Measurements from ENCODE around the gene APLP2. TPM values are rescaled to one million over a fixed set of nuclear protein-coding genes. Genes with fewer than 3 reads are reported as not detected.
"Not testable (repeated sequence)": the region's sequence is repeated elsewhere in the genome, so short reads cannot be mapped to it uniquely, and the experiment has no call there.

The APLP2 gene
- polyA plus RNA-seq, 4 donors = 230 to 504 (median 454) TPM

GRCh38 chr11:130088919-130089673, 19.4 kb downstream of the APLP2 start:
- DNase-seq (ENCODE audit: low read depth in 4 of 4, low spot score in 3 of 4) = no peak

GRCh38 chr11:130089674-130090073, 20.0 kb downstream of the APLP2 start:
- DNase-seq (ENCODE audit: low read depth in 4 of 4, low spot score in 3 of 4) = no peak

- not testable (repeated sequence) for DNase-seq (ENCODE audit: low read depth in 4 of 4, low spot score in 3 of 4)
These were observed 20.8 kb downstream of the APLP2 start for GRCh38 chr11:130090517-130090916.

GRCh38 chr11:130091169-130091568, 21.5 kb downstream of the APLP2 start:
- not testable (repeated sequence) for DNase-seq (ENCODE audit: low read depth in 4 of 4, low spot score in 3 of 4)

GRCh38 chr11:130092661-130093060, 23.0 kb downstream of the APLP2 start:
- DNase-seq (ENCODE audit: low read depth in 4 of 4, low spot score in 3 of 4) = no peak

- no peak for DNase-seq (ENCODE audit: low read depth in 4 of 4, low spot score in 3 of 4)
These were observed 24.9 kb downstream of the APLP2 start for GRCh38 chr11:130094614-130095013.

- no peak for DNase-seq (ENCODE audit: low read depth in 4 of 4, low spot score in 3 of 4)
These were observed 25.6 kb downstream of the APLP2 start for GRCh38 chr11:130095326-130095725.

- no peak for DNase-seq (ENCODE audit: low read depth in 4 of 4, low spot score in 3 of 4)
These were observed 26.3 kb downstream of the APLP2 start for GRCh38 chr11:130096042-130096441.

GRCh38 chr11:130096823-130097222, 27.1 kb downstream of the APLP2 start:
- DNase-seq (ENCODE audit: low read depth in 4 of 4, low spot score in 3 of 4) = no peak

- DNase-seq (ENCODE audit: low read depth in 4 of 4, low spot score in 3 of 4) = no peak
These were observed 27.6 kb downstream of the APLP2 start for GRCh38 chr11:130097285-130097684.

- DNase-seq (ENCODE audit: low read depth in 4 of 4, low spot score in 3 of 4) = no peak
These were observed 29.7 kb downstream of the APLP2 start for GRCh38 chr11:130099356-130099755.

GRCh38 chr11:130100381-130101095, 30.8 kb downstream of the APLP2 start:
- DNase-seq (ENCODE audit: low read depth in 4 of 4, low spot score in 3 of 4) = no peak

GRCh38 chr11:130101661-130102060, 32.0 kb downstream of the APLP2 start:
- no peak for DNase-seq (ENCODE audit: low read depth in 4 of 4, low spot score in 3 of 4)

GRCh38 chr11:130102301-130103249, 32.9 kb downstream of the APLP2 start:
- DNase-seq (ENCODE audit: low read depth in 4 of 4, low spot score in 3 of 4) = no peak

GRCh38 chr11:130103296-130103814, 33.7 kb downstream of the APLP2 start:
- DNase-seq (ENCODE audit: low read depth in 4 of 4, low spot score in 3 of 4) = no peak

GRCh38 chr11:130106381-130106780, 36.7 kb downstream of the APLP2 start:
- DNase-seq (ENCODE audit: low read depth in 4 of 4, low spot score in 3 of 4) = no peak

GRCh38 chr11:130108671-130109070, 39.0 kb downstream of the APLP2 start:
- not testable (repeated sequence) for DNase-seq (ENCODE audit: low read depth in 4 of 4, low spot score in 3 of 4)

GRCh38 chr11:130109386-130109785, 39.7 kb downstream of the APLP2 start:
- DNase-seq (ENCODE audit: low read depth in 4 of 4, low spot score in 3 of 4) = no peak

GRCh38 chr11:130110339-130111108, 40.8 kb downstream of the APLP2 start:
- DNase-seq (ENCODE audit: low read depth in 4 of 4, low spot score in 3 of 4) = no peak

Data from left renal pelvis (tissue), 4 donors.